Activated T-helper 9 cell treated with anti-CD3 and anti-CD28 coated beads, Interleukin-2, amount 50 U/mL, for 16 hours (primary cell): ENCODE results near the gene MLH3.

ENCODE experiments used
- DNase-seq: peaks from one replicate; pipeline ENCODE4 v3.0.0-alpha.2; 2020; ENCODE audit warnings: low read depth

Gene MLH3

GRCh38 chr14:74983343-74983742 is 67.9 kb downstream of the MLH3 start:
- DNase-seq: no peak

- no peak for DNase-seq
Measured at GRCh38 chr14:74982661-74983060, 68.6 kb downstream of the MLH3 start.

GRCh38 chr14:74981833-74982232 is 69.4 kb downstream of the MLH3 start:
- no peak for DNase-seq

- DNase-seq: no peak
Measured at GRCh38 chr14:74981462-74981782, 69.8 kb downstream of the MLH3 start.

GRCh38 chr14:74980731-74981461 is 70.4 kb downstream of the MLH3 start:
- no peak for DNase-seq

- no peak for DNase-seq
Measured at GRCh38 chr14:74980398-74980730, 70.9 kb downstream of the MLH3 start.

GRCh38 chr14:74979442-74980397 is 71.5 kb downstream of the MLH3 start:
- no peak for DNase-seq

- no peak for DNase-seq
Measured at GRCh38 chr14:74979029-74979428, 72.2 kb downstream of the MLH3 start.

GRCh38 chr14:74978416-74978947 is 72.8 kb downstream of the MLH3 start:
- DNase-seq: no peak

- DNase-seq: no peak
Measured at GRCh38 chr14:74977901-74978385, 73.3 kb downstream of the MLH3 start.

GRCh38 chr14:74977164-74977900 is 73.9 kb downstream of the MLH3 start:
- DNase-seq: no peak

GRCh38 chr14:74976264-74977113 is 74.8 kb downstream of the MLH3 start:
- DNase-seq: no peak

GRCh38 chr14:74975059-74975810 is 76.0 kb downstream of the MLH3 start:
- DNase-seq: no peak

GRCh38 chr14:74974364-74975058 is 76.8 kb downstream of the MLH3 start:
- no peak for DNase-seq

GRCh38 chr14:74973905-74974363 is 77.3 kb downstream of the MLH3 start:
- DNase-seq: no peak

GRCh38 chr14:74973003-74973653 is 78.1 kb downstream of the MLH3 start:
- no peak for DNase-seq

- no peak for DNase-seq
Measured at GRCh38 chr14:74968811-74969210, 82.5 kb downstream of the MLH3 start.

GRCh38 chr14:74965486-74966153 is 85.6 kb downstream of the MLH3 start:
- DNase-seq: no peak
